ENCODE measurements around the gene ZBTB39. TPM values are rescaled to one million over a fixed set of nuclear protein-coding genes. Genes with fewer than 3 reads are reported as not detected.

ZBTB39 gene
- total RNA-seq, 4 donors from 2014 or later, result 4.5 to 8.5 (median 7.4) TPM

DNA sequence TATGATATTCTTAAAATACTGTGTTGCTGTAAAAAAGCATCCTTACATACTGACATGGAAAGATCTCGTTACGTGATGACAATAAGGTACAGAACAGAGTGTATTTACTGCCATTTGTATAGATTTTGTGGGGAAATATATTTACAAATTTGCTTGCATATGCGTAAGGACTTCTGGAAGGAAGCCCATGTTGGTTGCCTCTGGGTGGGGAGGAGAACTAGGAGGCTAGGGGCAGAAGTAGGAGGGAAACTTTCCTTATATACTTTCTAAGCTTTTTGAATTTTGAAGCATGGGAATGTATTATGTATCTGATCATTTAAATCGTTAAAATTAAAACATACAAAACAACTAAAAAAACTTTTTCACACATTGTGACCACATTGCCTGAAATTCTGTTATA is 33.9 kb upstream of the ZBTB39 start:
- Histone ChIP-seq H3K36me3 (no peaks in the 10 kb centered on the region), H3K27me3 (no peaks in the 10 kb centered on the region), H3K4me3 (replicated peaks in 1 of 3) (no peak overlapping the region), H3K4me1 (no peaks in the 10 kb centered on the region), H3K27ac (no peak overlapping the region), H3K9me3 (no peaks in the 10 kb centered on the region)
- intact Hi-C loops (cut with DNase I), result no loop called here
- no peak for TF ChIP-seq POLR2A (IDR thresholded peaks at IDR 0.05)
- TF ChIP-seq, protein P1, sequence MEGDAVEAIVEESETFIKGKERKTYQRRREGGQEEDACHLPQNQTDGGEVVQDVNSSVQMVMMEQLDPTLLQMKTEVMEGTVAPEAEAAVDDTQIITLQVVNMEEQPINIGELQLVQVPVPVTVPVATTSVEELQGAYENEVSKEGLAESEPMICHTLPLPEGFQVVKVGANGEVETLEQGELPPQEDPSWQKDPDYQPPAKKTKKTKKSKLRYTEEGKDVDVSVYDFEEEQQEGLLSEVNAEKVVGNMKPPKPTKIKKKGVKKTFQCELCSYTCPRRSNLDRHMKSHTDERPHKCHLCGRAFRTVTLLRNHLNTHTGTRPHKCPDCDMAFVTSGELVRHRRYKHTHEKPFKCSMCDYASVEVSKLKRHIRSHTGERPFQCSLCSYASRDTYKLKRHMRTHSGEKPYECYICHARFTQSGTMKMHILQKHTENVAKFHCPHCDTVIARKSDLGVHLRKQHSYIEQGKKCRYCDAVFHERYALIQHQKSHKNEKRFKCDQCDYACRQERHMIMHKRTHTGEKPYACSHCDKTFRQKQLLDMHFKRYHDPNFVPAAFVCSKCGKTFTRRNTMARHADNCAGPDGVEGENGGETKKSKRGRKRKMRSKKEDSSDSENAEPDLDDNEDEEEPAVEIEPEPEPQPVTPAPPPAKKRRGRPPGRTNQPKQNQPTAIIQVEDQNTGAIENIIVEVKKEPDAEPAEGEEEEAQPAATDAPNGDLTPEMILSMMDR (IDR thresholded peaks at IDR 0.05), result no peak
- DNase-seq, result no peak
- 90 to 93% methylated on average over 4 of the region's 4 CpGs for WGBS, 2 donors

DNA sequence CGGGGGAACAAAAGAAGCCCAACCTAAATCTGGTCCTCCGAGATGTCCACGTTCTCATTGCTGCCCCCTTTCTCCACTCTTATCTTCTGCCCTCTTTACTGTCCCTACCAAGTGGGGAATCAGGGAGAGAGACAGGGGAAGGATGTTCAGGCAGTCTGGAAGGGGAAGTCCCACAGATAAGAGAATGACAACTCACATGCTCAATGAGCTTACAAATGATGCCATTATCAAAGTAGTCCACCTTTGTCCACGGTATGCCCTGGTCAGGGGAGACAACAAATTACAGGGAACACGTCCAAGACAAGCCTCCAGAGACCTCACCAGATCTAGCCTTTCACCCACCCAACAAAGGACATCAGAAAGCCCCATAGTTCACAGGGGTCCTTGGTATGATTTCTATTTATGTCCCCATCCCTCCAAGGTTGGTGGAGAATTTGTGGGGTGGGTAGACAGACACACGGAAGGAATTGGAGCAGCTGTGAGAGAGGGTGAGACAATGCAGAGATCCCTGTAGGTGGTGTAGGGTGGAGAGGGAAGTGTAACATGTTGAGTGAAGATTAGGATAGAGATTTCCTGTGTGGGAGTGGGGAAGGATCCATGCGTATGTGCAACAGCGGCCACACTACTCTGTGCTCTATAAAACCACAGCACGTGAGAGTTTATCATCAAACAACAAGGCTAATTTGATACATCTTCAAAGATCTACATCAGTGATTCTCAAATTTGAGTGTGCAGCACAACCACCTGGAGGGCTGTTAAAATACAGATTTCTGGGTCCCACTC is 32.9 kb upstream of the ZBTB39 start:
- TF ChIP-seq POLR2A (IDR thresholded peaks at IDR 0.05), result no peak
- TF ChIP-seq, protein P1 (IDR thresholded peaks at IDR 0.05), result no peak
- Histone ChIP-seq H3K9me3 (no peaks in the 10 kb centered on the region), H3K36me3 (no peaks in the 10 kb centered on the region)

GRCh38 chr12:57037264-57037663 is 30.9 kb upstream of the ZBTB39 start:
- Histone ChIP-seq H3K9me3 (no peaks in the 10 kb centered on the region), H3K4me3 (replicated peaks in 1 of 3) (no peak overlapping the region), H3K27ac (no peak overlapping the region), H3K4me1 (no peaks in the 10 kb centered on the region), H3K27me3 (no peaks in the 10 kb centered on the region), H3K36me3 (no peaks in the 10 kb centered on the region)
- 50 to 61% methylated on average over 3 of the region's 3 CpGs for WGBS, 2 donors
- DNase-seq, result no peak
- TF ChIP-seq POLR2A (IDR thresholded peaks at IDR 0.05), result no peak
- intact Hi-C loops (cut with DNase I), result no loop called here

More for the DNA sequence above, 32.9 kb upstream of the ZBTB39 start:
- no peaks in the 10 kb centered on the region for H3K27me3 ChIP-seq
- intact Hi-C loops (cut with DNase I), result no loop called here
- H3K4me1 ChIP-seq, result no peaks in the 10 kb centered on the region
- WGBS, 2 donors, result 86 to 88% methylated on average over 9 of the region's 9 CpGs
- DNase-seq, result no peak
- H3K4me3 ChIP-seq (replicated peaks in 1 of 3), result no peak overlapping the region
- no peak overlapping the region for H3K27ac ChIP-seq

- Histone ChIP-seq H3K4me1 (no peaks in the 10 kb centered on the region), H3K27ac (no peak overlapping the region), H3K9me3 (no peaks in the 10 kb centered on the region), H3K4me3 (replicated peaks in 1 of 3) (no peak overlapping the region), H3K36me3 (no peaks in the 10 kb centered on the region), H3K27me3 (no peaks in the 10 kb centered on the region)
- TF ChIP-seq, protein P1 (IDR thresholded peaks at IDR 0.05), result no peak
- TF ChIP-seq POLR2A (IDR thresholded peaks at IDR 0.05), result no peak
- intact Hi-C loops (cut with DNase I), result no loop called here
- WGBS, 2 donors, result 95 to 97% methylated on average over 3 of the region's 3 CpGs
- DNase-seq, result no peak
Measured at GRCh38 chr12:57033431-57033830, 27.1 kb upstream of the ZBTB39 start.

- no peak for DNase-seq
- TF ChIP-seq POLR2A (IDR thresholded peaks at IDR 0.05), result no peak
- TF ChIP-seq, protein P1 (IDR thresholded peaks at IDR 0.05), result no peak
- H3K36me3 ChIP-seq, result no peaks in the 10 kb centered on the region
- no peaks in the 10 kb centered on the region for H3K4me1 ChIP-seq
- no peaks in the 10 kb centered on the region for H3K9me3 ChIP-seq
- H3K4me3 ChIP-seq (replicated peaks in 1 of 3), result no peak overlapping the region
- intact Hi-C loops (cut with DNase I), result no loop called here
- no peaks in the 10 kb centered on the region for H3K27me3 ChIP-seq
- no peak overlapping the region for H3K27ac ChIP-seq
- 78 to 81% methylated on average over 7 of the region's 7 CpGs for WGBS, 2 donors
Measured at GRCh38 chr12:57031789-57032188, 25.4 kb upstream of the ZBTB39 start.

Data from thyroid gland (tissue), 4 donors.